ENCODE results near the gene TBC1D22A.

DNA sequence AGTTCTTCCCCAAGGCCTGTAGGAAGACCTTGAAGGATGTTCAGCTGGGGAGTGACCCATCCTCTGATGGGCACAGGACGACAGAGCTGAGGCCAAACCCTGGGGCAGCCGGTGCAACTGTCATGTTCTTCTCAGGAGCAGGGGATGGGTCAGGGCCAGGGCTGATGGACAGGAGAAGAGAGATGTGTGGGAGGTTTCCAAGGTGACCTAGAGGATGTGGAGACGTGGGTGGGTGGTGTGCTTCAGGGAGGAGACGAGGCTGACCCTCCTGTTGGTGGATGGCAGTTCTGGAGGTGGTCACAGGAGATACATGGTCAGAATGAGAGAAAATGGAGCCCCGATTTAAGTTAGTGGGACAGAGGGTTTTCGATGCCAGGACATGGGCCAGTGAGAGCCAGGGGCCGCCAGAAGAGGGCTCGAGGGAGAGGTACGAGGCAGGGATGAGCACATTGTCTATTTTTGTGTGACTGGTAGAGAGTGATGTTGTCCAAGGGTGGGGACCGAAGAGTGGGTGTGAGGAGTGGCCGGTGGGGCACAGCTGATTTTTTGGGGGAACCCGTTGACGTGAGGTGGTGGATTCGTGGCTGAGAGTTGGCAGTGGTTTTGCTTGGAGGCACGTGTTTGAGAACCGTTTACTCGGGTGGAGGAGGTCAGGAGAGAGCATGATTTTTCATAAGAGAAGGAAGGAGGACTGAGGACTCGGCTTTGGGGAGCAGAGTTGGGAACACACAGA lies 14.6 kb downstream of the TBC1D22A start:
- TF ChIP-seq, protein P1, sequence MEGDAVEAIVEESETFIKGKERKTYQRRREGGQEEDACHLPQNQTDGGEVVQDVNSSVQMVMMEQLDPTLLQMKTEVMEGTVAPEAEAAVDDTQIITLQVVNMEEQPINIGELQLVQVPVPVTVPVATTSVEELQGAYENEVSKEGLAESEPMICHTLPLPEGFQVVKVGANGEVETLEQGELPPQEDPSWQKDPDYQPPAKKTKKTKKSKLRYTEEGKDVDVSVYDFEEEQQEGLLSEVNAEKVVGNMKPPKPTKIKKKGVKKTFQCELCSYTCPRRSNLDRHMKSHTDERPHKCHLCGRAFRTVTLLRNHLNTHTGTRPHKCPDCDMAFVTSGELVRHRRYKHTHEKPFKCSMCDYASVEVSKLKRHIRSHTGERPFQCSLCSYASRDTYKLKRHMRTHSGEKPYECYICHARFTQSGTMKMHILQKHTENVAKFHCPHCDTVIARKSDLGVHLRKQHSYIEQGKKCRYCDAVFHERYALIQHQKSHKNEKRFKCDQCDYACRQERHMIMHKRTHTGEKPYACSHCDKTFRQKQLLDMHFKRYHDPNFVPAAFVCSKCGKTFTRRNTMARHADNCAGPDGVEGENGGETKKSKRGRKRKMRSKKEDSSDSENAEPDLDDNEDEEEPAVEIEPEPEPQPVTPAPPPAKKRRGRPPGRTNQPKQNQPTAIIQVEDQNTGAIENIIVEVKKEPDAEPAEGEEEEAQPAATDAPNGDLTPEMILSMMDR (IDR thresholded peaks at IDR 0.05; ENCODE audit: insufficient read depth, low read depth, low read length): no peak
- no peak for TF ChIP-seq EZH2 (IDR thresholded peaks at IDR 0.05; ENCODE audit: insufficient read depth, low read length)

All from astrocyte (in vitro differentiated cells and primary cell).